Activated CD8-positive, alpha-beta T cell treated with anti-CD3 and anti-CD28 coated beads, Interleukin-2, amount 10 ng/mL, durations not matched to agents 7 days and 5 days (primary cell): Measurements from ENCODE around the gene MZT2A. TPM values are rescaled to one million over a fixed set of nuclear protein-coding genes. Genes with fewer than 3 reads are reported as not detected.
"Not testable (repeated sequence)": the region's sequence is repeated elsewhere in the genome, so short reads cannot be mapped to it uniquely, and the experiment has no call there.

Experiments
- ATAC-seq: fragments of 150-1000 bp; cut with Tn5 transposase; one replicate; pipeline ENCODE4 v1.10.0; 2021; ENCODE audit warnings: moderate library complexity
- CTCF ChIA-PET: fragments of 350-600 bp; sonication (Branson Sonifier 250); formaldehyde crosslinking; loops from one replicate; lab custom pipeline; 2021; ENCODE audit warnings: antibody characterized with exemption; lab: Charles Lee
- POLR2A ChIA-PET: fragments of 350-600 bp; sonication (Branson Sonifier 250); formaldehyde crosslinking; loops from one replicate; lab custom pipeline; 2021; ENCODE audit warnings: antibody characterized with exemption; lab: Charles Lee
- DNase-seq: peaks from one replicate; pipeline ENCODE4 v3.0.0-alpha.2; 2020
- H3K27ac Mint-ChIP-seq: one replicate; pipeline ENCODE4 v1.8.0; 2021; ENCODE audit warnings: mild to moderate bottlenecking, mixed read lengths
- H3K27me3 Mint-ChIP-seq: one replicate; pipeline ENCODE4 v1.8.0; 2021; ENCODE audit warnings: low read depth, mixed read lengths
- H3K36me3 Mint-ChIP-seq: one replicate; pipeline ENCODE4 v1.8.0; 2021; ENCODE audit warnings: low read depth, mixed read lengths
- H3K4me1 Mint-ChIP-seq: one replicate; pipeline ENCODE4 v1.8.0; 2021; ENCODE audit warnings: low read depth, mixed read lengths
- H3K4me3 Mint-ChIP-seq: one replicate; pipeline ENCODE4 v1.8.0; 2021; ENCODE audit warnings: mild to moderate bottlenecking, mixed read lengths
- H3K9me3 Mint-ChIP-seq: one replicate; pipeline ENCODE4 v1.8.0; 2022; ENCODE audit warnings: mixed read lengths; ENCODE audit not compliant: insufficient read depth
- total RNA-seq, 2 experiments: library from RNA; stranded (reverse); gene quantifications; one replicate each; pipeline ENCODE4 v1.2.3, GENCODE V29; 2021

MZT2A gene
- total RNA-seq, 2 experiments from 2014 or later: 181 to 191 TPM

DNA sequence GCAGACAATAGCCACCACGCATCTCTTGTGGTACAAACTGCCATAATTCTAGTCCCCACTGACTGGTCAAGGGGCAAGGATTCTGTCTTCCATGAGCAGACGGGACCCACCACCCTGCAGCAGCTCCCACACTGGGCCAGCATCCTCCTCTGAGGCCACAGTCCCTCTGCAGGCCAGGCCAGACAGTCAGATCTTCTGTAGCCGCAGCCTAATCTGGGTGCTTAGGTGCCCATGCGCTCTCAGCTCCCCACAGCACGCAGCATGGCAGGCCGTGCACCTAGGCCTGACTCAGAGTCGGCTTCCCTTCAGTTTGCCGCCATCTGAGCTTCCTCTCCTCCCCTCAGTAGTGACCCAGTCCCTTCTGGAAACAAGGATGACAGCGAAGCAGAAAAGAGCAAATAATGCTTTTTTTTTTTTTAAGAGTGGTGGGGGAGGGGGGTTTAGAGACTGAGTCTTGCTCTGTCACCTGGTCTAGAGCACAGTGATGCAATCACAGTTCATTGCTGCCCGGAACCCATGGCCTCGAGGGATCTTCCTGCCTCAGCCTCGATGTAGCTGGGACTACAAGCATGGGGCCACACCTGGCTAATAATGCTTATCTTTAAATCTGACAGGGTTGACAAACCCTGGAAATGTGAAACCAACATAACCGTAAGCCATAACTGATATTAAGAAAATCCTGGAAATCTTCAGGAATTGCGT lies 5.8 kb downstream of the MZT2A start:
- ATAC-seq, DNase-seq, H3K27ac Mint-ChIP-seq, POLR2A ChIA-PET, H3K4me3 Mint-ChIP-seq, H3K27me3 Mint-ChIP-seq, H3K9me3 Mint-ChIP-seq: not testable (repeated sequence)
- CTCF ChIA-PET: interaction anchor here (1.2 kb wide), 1 partner anchor 186 kb away, joined by 3 read pairs; no protein-coding TSS in a partner anchor
- peaks cover 42% of the 10 kb centered on the region for H3K36me3 Mint-ChIP-seq
- peaks cover 46% of the 10 kb centered on the region for H3K4me1 Mint-ChIP-seq

DNA sequence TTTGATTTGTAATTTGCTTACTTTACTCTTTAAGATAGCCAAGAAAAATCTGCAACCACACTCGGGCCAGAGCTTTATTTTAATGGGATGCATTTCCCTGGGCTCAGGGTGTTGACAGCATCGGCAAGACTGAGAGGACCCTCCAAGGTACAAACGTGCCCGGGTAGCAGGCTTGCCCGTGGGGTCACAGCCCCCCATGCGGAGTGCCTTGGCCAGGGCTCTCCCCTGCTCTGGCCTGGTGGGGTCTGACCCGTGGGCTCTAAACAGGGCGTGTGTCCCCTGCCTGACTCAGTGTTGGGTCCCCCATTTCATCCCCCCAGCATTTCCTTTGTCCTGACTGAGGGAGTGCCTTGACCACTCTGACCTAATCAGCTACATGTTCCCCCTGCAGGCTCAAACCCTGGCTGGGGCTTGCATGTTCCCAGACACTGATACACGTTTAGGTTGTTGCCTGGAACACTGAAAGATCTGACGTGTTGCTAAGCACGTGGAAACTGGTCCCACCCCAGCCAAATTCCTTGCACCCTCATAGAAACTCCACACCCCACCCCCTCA lies 7.2 kb downstream of the MZT2A start:
- H3K27me3 Mint-ChIP-seq, H3K4me3 Mint-ChIP-seq, CTCF ChIA-PET, H3K9me3 Mint-ChIP-seq, DNase-seq, ATAC-seq, POLR2A ChIA-PET, H3K27ac Mint-ChIP-seq: not testable (repeated sequence)
- H3K4me1 Mint-ChIP-seq: peaks cover 34% of the 10 kb centered on the region
- H3K36me3 Mint-ChIP-seq: peaks cover 30% of the 10 kb centered on the region

DNA sequence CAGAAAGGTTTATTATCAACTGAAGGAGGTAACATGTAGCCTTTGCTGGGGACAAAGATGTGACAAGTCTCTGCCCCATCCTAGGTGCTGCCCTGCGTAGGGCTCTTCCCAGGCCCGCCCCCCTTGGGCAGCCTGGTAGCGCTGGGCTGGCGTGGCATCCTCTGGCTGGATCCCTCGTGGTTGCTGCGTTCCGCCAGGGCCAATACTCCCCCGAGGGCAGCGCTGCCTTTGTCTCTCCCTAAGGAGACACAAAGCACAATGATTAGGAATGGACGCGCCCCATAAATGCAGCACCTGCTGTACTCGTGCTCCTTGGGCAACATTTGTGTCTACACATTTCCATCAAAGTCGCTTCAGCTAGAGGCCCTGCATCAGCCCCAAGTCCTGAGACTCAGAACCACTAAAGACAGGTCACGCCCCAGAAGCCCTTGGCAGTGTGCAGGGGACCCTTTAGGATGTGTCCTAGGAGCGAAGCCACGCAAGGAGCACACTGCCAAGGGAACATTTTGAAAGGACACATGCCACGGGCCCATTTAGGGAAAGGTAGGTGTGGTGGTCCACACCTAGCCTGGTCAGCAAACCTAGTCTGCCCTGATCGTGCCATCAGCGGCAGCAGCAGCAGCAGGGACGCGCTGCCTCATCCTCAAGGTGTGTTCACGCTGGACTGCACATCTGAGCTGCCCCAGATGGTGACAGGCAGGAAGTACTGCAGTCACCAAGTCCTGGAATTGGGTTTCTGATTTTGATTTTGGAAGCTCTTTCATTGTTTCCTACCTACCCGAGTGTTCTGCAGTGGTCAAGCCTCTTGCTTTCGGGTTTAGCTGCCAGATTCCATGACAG lies 8.0 kb downstream of the MZT2A start:
- POLR2A ChIA-PET, H3K27ac Mint-ChIP-seq, H3K4me3 Mint-ChIP-seq, ATAC-seq, H3K9me3 Mint-ChIP-seq, H3K27me3 Mint-ChIP-seq, DNase-seq: not testable (repeated sequence)
- peaks cover 28% of the 10 kb centered on the region for H3K4me1 Mint-ChIP-seq
- CTCF ChIA-PET: interaction anchor here (1.1 kb wide), 1 partner anchor 8 kb away, joined by 8 read pairs; the partner anchor contains the start of gene MZT2A
- H3K36me3 Mint-ChIP-seq: peaks cover 28% of the 10 kb centered on the region

DNA sequence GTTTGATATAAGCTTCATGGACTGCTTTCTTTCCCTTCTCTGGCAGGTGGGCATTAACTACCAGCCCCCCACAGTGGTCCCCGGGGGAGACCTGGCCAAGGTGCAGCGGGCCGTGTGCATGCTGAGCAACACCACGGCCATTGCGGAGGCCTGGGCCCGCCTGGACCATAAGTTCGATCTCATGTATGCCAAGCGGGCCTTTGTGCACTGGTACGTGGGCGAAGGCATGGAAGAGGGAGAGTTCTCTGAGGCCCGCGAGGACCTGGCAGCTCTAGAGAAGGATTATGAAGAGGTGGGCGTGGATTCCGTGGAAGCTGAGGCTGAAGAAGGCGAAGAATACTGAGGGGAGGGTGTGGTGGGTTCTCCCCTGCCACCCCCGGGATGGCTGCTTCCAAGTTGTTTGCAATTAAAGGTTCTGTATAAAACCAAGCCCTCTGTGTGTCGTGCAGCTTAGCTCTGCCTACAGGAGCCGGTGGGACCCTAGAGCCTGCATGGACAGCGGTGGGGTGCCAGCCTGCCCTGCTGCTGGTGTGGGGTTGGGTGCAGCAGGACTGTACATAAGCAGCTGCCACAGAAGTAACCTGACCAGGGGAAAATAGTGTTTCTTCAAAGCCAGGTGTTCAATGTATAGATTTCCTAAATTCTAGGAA lies 9.6 kb downstream of the MZT2A start:
- H3K4me3 Mint-ChIP-seq, ATAC-seq, POLR2A ChIA-PET, DNase-seq, H3K27me3 Mint-ChIP-seq, CTCF ChIA-PET, H3K27ac Mint-ChIP-seq, H3K9me3 Mint-ChIP-seq: not testable (repeated sequence)
- peaks cover 15% of the 10 kb centered on the region for H3K4me1 Mint-ChIP-seq
- H3K36me3 Mint-ChIP-seq: peaks cover 25% of the 10 kb centered on the region

DNA sequence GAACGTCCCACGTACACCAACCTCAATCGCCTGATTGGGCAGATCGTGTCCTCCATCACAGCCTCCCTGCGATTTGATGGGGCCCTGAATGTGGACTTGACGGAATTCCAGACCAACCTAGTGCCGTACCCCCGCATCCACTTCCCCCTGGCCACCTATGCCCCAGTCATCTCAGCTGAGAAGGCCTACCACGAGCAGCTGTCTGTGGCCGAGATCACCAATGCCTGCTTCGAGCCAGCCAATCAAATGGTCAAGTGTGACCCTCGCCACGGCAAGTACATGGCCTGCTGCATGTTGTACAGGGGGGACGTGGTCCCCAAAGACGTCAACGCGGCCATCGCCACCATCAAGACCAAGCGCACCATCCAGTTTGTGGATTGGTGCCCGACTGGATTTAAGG lies 11.8 kb downstream of the MZT2A start:
- ATAC-seq, H3K27me3 Mint-ChIP-seq, POLR2A ChIA-PET, DNase-seq, H3K27ac Mint-ChIP-seq, H3K9me3 Mint-ChIP-seq, CTCF ChIA-PET, H3K4me3 Mint-ChIP-seq: not testable (repeated sequence)
- Mint-ChIP-seq H3K4me1 (peaks cover 15% of the 10 kb centered on the region), H3K36me3 (peaks cover 35% of the 10 kb centered on the region)

DNA sequence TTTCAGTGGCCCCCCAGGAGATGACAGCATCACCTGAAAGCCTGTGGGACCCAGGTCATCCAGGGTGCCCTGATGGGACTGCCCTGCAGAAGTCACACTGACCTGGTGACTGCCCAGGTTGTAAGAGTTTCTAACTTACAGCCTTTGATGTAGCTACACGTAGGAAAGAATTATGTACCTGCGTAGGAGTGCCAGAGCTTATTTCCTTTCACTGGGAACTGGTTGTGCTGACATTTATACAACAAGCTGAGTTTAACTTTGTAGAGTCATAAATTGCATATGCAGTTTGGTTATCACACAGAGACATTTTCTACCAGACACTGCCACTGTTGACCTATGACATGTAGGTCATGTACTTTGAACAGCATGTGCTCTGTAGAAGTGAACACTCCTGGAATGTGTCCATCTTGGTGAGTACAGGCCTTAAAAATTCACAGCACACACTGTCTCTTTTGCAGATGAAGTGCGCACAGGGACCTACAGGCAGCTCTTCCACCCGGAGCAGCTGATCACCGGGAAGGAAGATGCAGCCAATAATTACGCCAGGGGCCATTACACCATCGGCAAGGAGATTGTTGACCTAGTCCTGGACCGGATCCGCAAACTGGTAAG lies 13.2 kb downstream of the MZT2A start:
- H3K27me3 Mint-ChIP-seq, ATAC-seq, DNase-seq, POLR2A ChIA-PET, H3K27ac Mint-ChIP-seq, H3K4me3 Mint-ChIP-seq, H3K9me3 Mint-ChIP-seq, CTCF ChIA-PET: not testable (repeated sequence)
- Mint-ChIP-seq H3K4me1 (peaks cover 15% of the 10 kb centered on the region), H3K36me3 (peaks cover 32% of the 10 kb centered on the region)

DNA sequence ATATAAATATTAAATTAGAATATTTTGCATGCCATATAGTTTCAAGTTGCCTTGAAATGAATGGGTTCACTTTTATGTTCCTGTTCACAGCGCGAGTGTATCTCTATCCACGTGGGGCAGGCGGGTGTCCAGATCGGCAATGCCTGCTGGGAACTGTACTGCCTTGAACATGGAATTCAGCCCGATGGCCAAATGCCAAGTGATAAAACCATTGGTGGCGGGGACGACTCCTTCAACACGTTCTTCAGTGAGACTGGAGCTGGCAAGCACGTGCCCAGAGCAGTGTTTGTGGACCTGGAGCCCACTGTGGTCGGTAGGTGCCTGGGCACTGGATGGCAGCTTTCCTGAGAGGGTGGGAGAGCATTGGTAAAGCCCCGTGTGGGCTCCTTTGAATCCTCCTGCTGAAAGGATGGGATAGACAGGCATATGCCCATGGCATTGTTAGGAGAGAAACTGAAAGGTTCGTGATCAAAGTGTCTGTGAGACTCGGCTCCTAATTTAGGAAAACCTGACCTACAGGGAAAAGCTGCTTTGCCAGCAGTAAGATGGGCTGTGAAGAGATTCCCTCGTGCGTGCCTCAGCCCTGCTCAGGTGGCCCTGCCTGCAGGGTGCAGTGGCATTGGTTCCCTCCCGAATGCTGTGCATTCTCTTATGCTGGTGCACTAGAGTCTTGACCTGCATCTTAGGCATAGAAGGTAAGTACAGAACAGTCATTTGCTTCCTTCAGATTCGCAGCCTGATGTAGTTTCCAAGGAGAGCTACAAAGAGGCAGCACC lies 13.9 kb downstream of the MZT2A start:
- POLR2A ChIA-PET: not testable (repeated sequence)
- H3K4me1 Mint-ChIP-seq: peaks cover 14% of the 10 kb centered on the region

DNA sequence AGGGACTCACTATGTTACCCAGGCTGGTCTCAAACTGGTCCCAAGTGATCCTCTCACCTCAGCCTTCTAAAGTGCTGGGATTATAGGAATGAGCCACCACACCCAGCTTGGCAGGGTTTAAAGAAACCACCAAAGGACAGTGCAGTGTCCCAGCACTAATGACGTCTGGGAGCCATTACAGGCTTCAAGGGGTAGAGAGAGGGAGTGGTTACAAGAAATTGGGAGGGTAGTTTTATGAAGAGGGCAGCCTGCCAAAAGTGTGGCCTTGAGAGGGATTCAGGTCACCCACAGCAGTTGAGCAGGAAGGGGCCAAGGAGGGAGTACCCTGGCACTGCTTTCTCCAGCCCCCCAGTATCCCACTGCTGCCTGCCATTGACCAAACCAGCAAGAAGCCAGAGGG lies 15.0 kb downstream of the MZT2A start:
- DNase-seq, CTCF ChIA-PET, H3K4me1 Mint-ChIP-seq, H3K9me3 Mint-ChIP-seq, H3K27ac Mint-ChIP-seq, ATAC-seq, POLR2A ChIA-PET, H3K27me3 Mint-ChIP-seq, H3K4me3 Mint-ChIP-seq: not testable (repeated sequence)
- H3K36me3 Mint-ChIP-seq: peaks cover 17% of the 10 kb centered on the region

More for the DNA sequence above, 13.9 kb downstream of the MZT2A start:
- H3K27ac Mint-ChIP-seq, H3K9me3 Mint-ChIP-seq, DNase-seq, ATAC-seq, CTCF ChIA-PET, H3K27me3 Mint-ChIP-seq, H3K4me3 Mint-ChIP-seq: not testable (repeated sequence)
- peaks cover 26% of the 10 kb centered on the region for H3K36me3 Mint-ChIP-seq

DNA sequence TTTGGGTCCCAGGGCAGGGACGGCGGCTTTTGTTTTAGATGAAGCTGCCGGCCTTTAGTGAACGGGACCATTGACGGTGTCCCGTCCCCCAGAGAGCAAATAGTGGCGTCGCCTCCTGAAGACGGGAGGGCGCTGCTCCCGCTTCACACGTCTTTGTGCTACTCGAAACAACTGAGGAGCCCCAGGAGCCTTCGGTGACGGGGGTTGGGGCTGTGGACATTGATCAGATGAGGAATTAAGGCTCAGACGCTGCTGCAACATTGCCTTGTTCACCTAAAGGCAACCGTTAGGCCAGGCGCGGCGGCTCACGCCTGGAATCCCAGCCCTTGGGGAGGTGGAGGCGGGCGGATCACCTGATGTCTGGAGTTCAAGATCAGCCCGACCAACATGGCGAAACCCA lies 15.8 kb downstream of the MZT2A start:
- ATAC-seq, H3K4me1 Mint-ChIP-seq, POLR2A ChIA-PET: not testable (repeated sequence)

DNA sequence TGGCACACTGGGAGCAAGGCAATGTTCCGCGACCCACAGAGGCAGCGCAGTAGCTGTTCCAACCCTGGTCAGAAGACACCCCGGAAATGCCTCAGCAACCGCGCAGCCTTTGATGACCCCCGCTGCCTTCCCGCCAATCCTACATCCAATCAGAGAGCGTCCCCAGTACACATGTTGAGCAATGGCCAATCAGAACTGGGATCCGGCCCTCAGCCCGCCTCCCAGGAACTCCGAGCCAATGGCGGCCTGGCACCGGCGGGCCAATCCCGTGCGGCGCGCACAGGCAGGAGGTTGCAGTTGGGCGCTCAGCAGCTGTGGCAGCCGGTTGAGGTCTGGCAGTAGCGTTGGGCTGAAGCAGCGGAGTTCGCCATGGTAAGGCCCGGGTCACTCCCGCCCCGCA lies 16.4 kb downstream of the MZT2A start, which contains the start of gene TUBA3D:
TSS of gene TUBA3D (plus strand) at position 289 of the 400 bp plus-strand sequence. CDS start at position 370, 81 bp downstream.
- Mint-ChIP-seq H3K9me3 (no peaks in the 10 kb centered on the region), H3K27ac (no peak within 1 kb of the TSS)

More for the DNA sequence above, 15.8 kb downstream of the MZT2A start:
- DNase-seq, H3K4me3 Mint-ChIP-seq, H3K9me3 Mint-ChIP-seq, H3K27ac Mint-ChIP-seq, CTCF ChIA-PET, H3K27me3 Mint-ChIP-seq: not testable (repeated sequence)
- H3K36me3 Mint-ChIP-seq: peaks cover 15% of the 10 kb centered on the region

More for the DNA sequence above, 16.4 kb downstream of the MZT2A start, which contains the start of gene TUBA3D:
- no peaks in the 10 kb centered on the region for H3K4me1 Mint-ChIP-seq
- no peak for ATAC-seq
- peaks cover 15% of the 10 kb centered on the region for H3K36me3 Mint-ChIP-seq
- no peak for DNase-seq
- ChIA-PET CTCF (no interaction called here), POLR2A (no interaction called here)
- no peak within 1 kb of the TSS for H3K4me3 Mint-ChIP-seq
- H3K27me3 Mint-ChIP-seq: no peaks in the 10 kb centered on the region
